H9 (cell line): Measurements from ENCODE around the gene GNPAT. TPM values are rescaled to one million over a fixed set of nuclear protein-coding genes. Genes with fewer than 3 reads are reported as not detected.

ENCODE experiments used
- DNase-seq: peaks from one replicate; pipeline ENCODE4 v3.0.0-alpha.2; 2017
- H2AFZ ChIP-seq: one replicate; pipeline ENCODE4 v1.6.1; 2013; ENCODE audit warnings: mild to moderate bottlenecking, low read length, control low read depth, moderate library complexity
- H2AK5ac ChIP-seq: 2 replicates; pipeline ENCODE4 v1.6.1; 2013; ENCODE audit warnings: low read length, control low read depth, mixed read lengths; ENCODE audit not compliant: insufficient read length
- H2BK120ac ChIP-seq: one replicate; pipeline ENCODE4 v1.6.1; 2013; ENCODE audit warnings: low read depth, mild to moderate bottlenecking, low read length, control low read depth, inconsistent platforms; ENCODE audit not compliant: poor library complexity, severe bottlenecking
- H2BK12ac ChIP-seq: 2 replicates; pipeline ENCODE4 v1.6.1; 2013; ENCODE audit warnings: low read length, control low read depth, mixed read lengths, low read depth; ENCODE audit not compliant: insufficient read length
- H2BK15ac ChIP-seq: 2 replicates; pipeline ENCODE4 v1.6.1; 2013; ENCODE audit warnings: low read depth, low read length, control low read depth
- H2BK20ac ChIP-seq: one replicate; pipeline ENCODE4 v1.6.1; 2013; ENCODE audit warnings: low read depth, mild to moderate bottlenecking, low read length, control low read depth, inconsistent platforms; ENCODE audit not compliant: poor library complexity, severe bottlenecking
- H2BK5ac ChIP-seq: 2 replicates; pipeline ENCODE4 v1.6.1; 2013; ENCODE audit warnings: low read length, control low read depth, mixed read lengths; ENCODE audit not compliant: insufficient read length
- H3K14ac ChIP-seq: 2 replicates; pipeline ENCODE4 v1.6.1; 2013; ENCODE audit warnings: low read length, control low read depth; ENCODE audit not compliant: insufficient read depth
- H3K18ac ChIP-seq: 2 replicates; pipeline ENCODE4 v1.6.1; 2013; ENCODE audit warnings: low read depth, mild to moderate bottlenecking, mixed read lengths, low read length, control low read depth; ENCODE audit not compliant: insufficient read length
- H3K23ac ChIP-seq: 2 replicates; pipeline ENCODE4 v1.6.1; 2013; ENCODE audit warnings: low read length, control low read depth, mixed read lengths, low read depth; ENCODE audit not compliant: insufficient read length
- H3K23me2 ChIP-seq: 2 replicates; pipeline ENCODE4 v1.6.1; 2013; ENCODE audit warnings: low read depth, mild to moderate bottlenecking, mixed read lengths, low read length, control low read depth; ENCODE audit not compliant: insufficient read length, poor library complexity, severe bottlenecking
- H3K27ac ChIP-seq: 2 replicates; pipeline ENCODE4 v1.5.1; 2013; ENCODE audit warnings: low read length, control low read depth, mixed read lengths, low read depth; ENCODE audit not compliant: insufficient read length
- H3K27me3 ChIP-seq: 2 replicates; pipeline ENCODE4 v1.6.1; 2013; ENCODE audit warnings: low read length, control low read depth, inconsistent platforms; ENCODE audit not compliant: insufficient read depth
- H3K4ac ChIP-seq: 2 replicates; pipeline ENCODE4 v1.6.1; 2013; ENCODE audit warnings: low read depth, mild to moderate bottlenecking, control low read depth, inconsistent platforms, low read length, moderate library complexity
- H3K4me1 ChIP-seq: 2 replicates; pipeline ENCODE4 v1.6.1; 2013; ENCODE audit warnings: low read length, control low read depth, inconsistent platforms; ENCODE audit not compliant: insufficient read depth
- H3K4me2 ChIP-seq: 2 replicates; pipeline ENCODE4 v1.6.1; 2013; ENCODE audit warnings: low read length, control low read depth, mixed read lengths; ENCODE audit not compliant: insufficient read length, insufficient read depth
- H3K56ac ChIP-seq: 2 replicates; pipeline ENCODE4 v1.6.1; 2013; ENCODE audit warnings: low read depth, mild to moderate bottlenecking, mixed read lengths, low read length, control low read depth; ENCODE audit not compliant: insufficient read length
- H3K79me1 ChIP-seq: 2 replicates; pipeline ENCODE4 v1.6.1; 2013; ENCODE audit warnings: low read depth, mild to moderate bottlenecking, moderate library complexity, low read length, control low read depth, inconsistent platforms; ENCODE audit not compliant: insufficient read depth, poor library complexity, severe bottlenecking
- H3K79me2 ChIP-seq: 2 replicates; pipeline ENCODE4 v1.6.1; 2013; ENCODE audit warnings: low read length, control low read depth, inconsistent platforms; ENCODE audit not compliant: insufficient read depth
- H3K9ac ChIP-seq: 2 replicates; pipeline ENCODE4 v1.6.1; 2013; ENCODE audit warnings: low read length, control low read depth, mixed read lengths; ENCODE audit not compliant: insufficient read length; ENCODE audit errors: extremely low read depth
- H3K9me3 ChIP-seq: one replicate; pipeline ENCODE4 v1.6.1; 2013; ENCODE audit warnings: low read depth, low read length, inconsistent platforms; ENCODE audit not compliant: control insufficient read depth
- H3T11ph ChIP-seq: one replicate; pipeline ENCODE4 v1.6.1; 2013; ENCODE audit warnings: mild to moderate bottlenecking, low read length, control low read depth, inconsistent platforms
- H4K20me1 ChIP-seq: one replicate; pipeline ENCODE4 v1.6.1; 2013; ENCODE audit not compliant: control insufficient read depth, insufficient read length, insufficient read depth
- H4K5ac ChIP-seq: 2 replicates; pipeline ENCODE4 v1.6.1; 2013; ENCODE audit warnings: low read depth, mild to moderate bottlenecking, mixed read lengths, low read length, control low read depth; ENCODE audit not compliant: insufficient read length
- H4K8ac ChIP-seq: replicated peaks from 2 replicates; pipeline ENCODE4 v1.6.1; 2013; ENCODE audit warnings: low read length, control low read depth, mixed read lengths, low read depth; ENCODE audit not compliant: insufficient read length
- H4K91ac ChIP-seq: 2 replicates; pipeline ENCODE4 v1.6.1; 2013; ENCODE audit warnings: low read depth, mild to moderate bottlenecking, moderate library complexity, mixed read lengths, low read length, control low read depth; ENCODE audit not compliant: insufficient read length
- H3K27ac Mint-ChIP-seq, 3 experiments: 2 replicates in 2 of 3; 3 replicates in 1 of 3; pipeline ENCODE4 v1.8.0; 2020 to 2021; ENCODE audit warnings: mixed read lengths in 3 of 3, mild to moderate bottlenecking in 1 of 3, moderate library complexity in 1 of 3
- H3K27me3 Mint-ChIP-seq: 2 replicates; pipeline ENCODE4 v1.8.0; 2021; ENCODE audit warnings: low read depth, mild to moderate bottlenecking, moderate library complexity, mixed read lengths
- H3K36me3 Mint-ChIP-seq, 3 experiments: 2 replicates in 2 of 3; 3 replicates in 1 of 3; pipeline ENCODE4 v1.8.0; 2020 to 2021; ENCODE audit warnings: low read depth in 3 of 3, mixed read lengths in 3 of 3; ENCODE audit not compliant: insufficient read depth in 1 of 3
- H3K4me1 Mint-ChIP-seq, 2 experiments: 2 replicates each; pipeline ENCODE4 v1.8.0; 2020; ENCODE audit warnings: mixed read lengths in 2 of 2
- H3K4me3 Mint-ChIP-seq, 2 experiments: 2 replicates in 1 of 2; 3 replicates in 1 of 2; pipeline ENCODE4 v1.8.0; 2020 to 2021; ENCODE audit warnings: mild to moderate bottlenecking in 2 of 2, mixed read lengths in 2 of 2, moderate library complexity in 1 of 2
- H3K9me3 Mint-ChIP-seq, 2 experiments: 2 replicates in 1 of 2; 3 replicates in 1 of 2; pipeline ENCODE4 v1.8.0; 2020; ENCODE audit warnings: mild to moderate bottlenecking in 2 of 2, mixed read lengths in 2 of 2, moderate library complexity in 1 of 2
- WGBS: extraction: QIAGEN DNeasy Blood & Tissue Kit; methylation state at CpG from one replicate; pipeline ENCODE4 v1.1.7; 2013; ENCODE audit warnings: missing lambda C conversion rate, low lambda C conversion rate, mixed read lengths; ENCODE audit not compliant: insufficient read length; ENCODE audit errors: extremely low coverage; 5-methylcytosine and 5-hydroxymethylcytosine counted together
- total RNA-seq: library from RNA; stranded (reverse); gene quantifications from 2 replicates; pipeline ENCODE4 v1.2.1, GENCODE V29; 2021
- TF ChIP-seq, protein P1 (sequence below): fragments of 200-600 bp; sonication (generic); conservative IDR thresholded peaks from 3 replicates; pipeline ENCODE4 v1.8.0; 2021; ENCODE audit warnings: antibody characterized with exemption, mild to moderate bottlenecking

GNPAT gene
- total RNA-seq, 1 experiment from 2014 or later = 38.1 TPM

DNA sequence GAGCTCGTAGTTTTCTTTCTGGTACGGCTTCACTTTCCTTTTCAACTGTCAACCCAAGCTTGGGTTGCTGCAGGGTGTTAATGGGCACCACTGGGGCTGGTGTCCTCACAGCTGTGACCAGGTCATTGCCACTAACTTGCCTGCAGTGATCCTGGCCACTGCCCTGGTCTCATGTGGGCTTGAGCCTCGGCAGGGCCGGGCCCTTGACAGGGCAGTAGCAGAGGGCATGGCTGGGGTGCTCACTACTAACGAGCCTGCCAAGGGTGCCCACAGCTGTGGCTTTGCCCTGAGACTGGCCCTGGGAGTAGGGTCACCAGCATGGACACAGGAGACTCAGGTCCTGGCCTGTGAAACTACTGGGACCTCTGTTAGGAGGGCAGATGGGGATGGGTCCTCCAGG is 31.5 kb upstream of the GNPAT start:
- no peak overlapping the region for H4K91ac ChIP-seq
- H3K4me2 ChIP-seq = no peak overlapping the region
- no peak for DNase-seq
- Mint-ChIP-seq H3K4me1 (peaks cover 12 to 13% of the 10 kb centered on the region in 2 experiments), H3K4me3 (no peak overlapping the region), H3K9me3 (no peaks in the 10 kb centered on the region; a peak in 1 of 5 replicates), H3K36me3 (no peaks in the 10 kb centered on the region), H3K27ac (no peak overlapping the region), H3K27me3 (peaks cover 98% of the 10 kb centered on the region)
- no peak overlapping the region for H2BK120ac ChIP-seq
- H2BK12ac ChIP-seq = no peak overlapping the region
- no peak overlapping the region for H2BK20ac ChIP-seq
- H4K20me1 ChIP-seq = no peaks in the 10 kb centered on the region
- no peak overlapping the region for H2BK5ac ChIP-seq
- H3K4ac ChIP-seq = no peak overlapping the region
- no peak overlapping the region for H3K56ac ChIP-seq
- no peak overlapping the region for H3K9ac ChIP-seq
- H2AFZ ChIP-seq = no peak overlapping the region
- no peak overlapping the region for H3K14ac ChIP-seq
- H3K79me1 ChIP-seq = no peaks in the 10 kb centered on the region
- no peak overlapping the region for H3K23ac ChIP-seq
- H3K9me3 ChIP-seq = no peaks in the 10 kb centered on the region
- TF ChIP-seq, protein P1, sequence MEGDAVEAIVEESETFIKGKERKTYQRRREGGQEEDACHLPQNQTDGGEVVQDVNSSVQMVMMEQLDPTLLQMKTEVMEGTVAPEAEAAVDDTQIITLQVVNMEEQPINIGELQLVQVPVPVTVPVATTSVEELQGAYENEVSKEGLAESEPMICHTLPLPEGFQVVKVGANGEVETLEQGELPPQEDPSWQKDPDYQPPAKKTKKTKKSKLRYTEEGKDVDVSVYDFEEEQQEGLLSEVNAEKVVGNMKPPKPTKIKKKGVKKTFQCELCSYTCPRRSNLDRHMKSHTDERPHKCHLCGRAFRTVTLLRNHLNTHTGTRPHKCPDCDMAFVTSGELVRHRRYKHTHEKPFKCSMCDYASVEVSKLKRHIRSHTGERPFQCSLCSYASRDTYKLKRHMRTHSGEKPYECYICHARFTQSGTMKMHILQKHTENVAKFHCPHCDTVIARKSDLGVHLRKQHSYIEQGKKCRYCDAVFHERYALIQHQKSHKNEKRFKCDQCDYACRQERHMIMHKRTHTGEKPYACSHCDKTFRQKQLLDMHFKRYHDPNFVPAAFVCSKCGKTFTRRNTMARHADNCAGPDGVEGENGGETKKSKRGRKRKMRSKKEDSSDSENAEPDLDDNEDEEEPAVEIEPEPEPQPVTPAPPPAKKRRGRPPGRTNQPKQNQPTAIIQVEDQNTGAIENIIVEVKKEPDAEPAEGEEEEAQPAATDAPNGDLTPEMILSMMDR = no peak
- H3K27ac ChIP-seq = no peak overlapping the region
- no peak overlapping the region for H2BK15ac ChIP-seq
- H4K5ac ChIP-seq = no peak overlapping the region
- no peaks in the 10 kb centered on the region for H3K79me2 ChIP-seq
- no peak overlapping the region for H3K18ac ChIP-seq
- H3K23me2 ChIP-seq = no peaks in the 10 kb centered on the region
- no CpG with 5 or more reads among the region's 5 CpGs for WGBS
- H3K27me3 ChIP-seq = peaks cover 27% of the 10 kb centered on the region
- no peak overlapping the region for H2AK5ac ChIP-seq
- no peak overlapping the region for H3T11ph ChIP-seq
- no peak overlapping the region for H4K8ac ChIP-seq
- H3K4me1 ChIP-seq = no peaks in the 10 kb centered on the region
